Dendritic cell treated with granulocyte-macrophage colony-stimulating factor and Interleukin-4, amounts not matched to agents 40 ng/mL and 50 ng/mL, for 4 days (primary cell): ENCODE measurements around the gene SNX19.
"Not testable (repeated sequence)": the region's sequence is repeated elsewhere in the genome, so short reads cannot be mapped to it uniquely, and the experiment has no call there.

Source experiments
- H3K27ac Mint-ChIP-seq: one replicate; pipeline ENCODE4 v1.8.0; 2022; ENCODE audit warnings: mild to moderate bottlenecking, mixed read lengths
- H3K27me3 Mint-ChIP-seq: one replicate; pipeline ENCODE4 v1.8.0; 2022; ENCODE audit warnings: mild to moderate bottlenecking, mixed read lengths
- H3K36me3 Mint-ChIP-seq: one replicate; pipeline ENCODE4 v1.8.0; 2022; ENCODE audit warnings: low read depth, mixed read lengths
- H3K4me1 Mint-ChIP-seq: one replicate; pipeline ENCODE4 v1.8.0; 2022; ENCODE audit warnings: low read depth, mixed read lengths
- H3K4me3 Mint-ChIP-seq: one replicate; pipeline ENCODE4 v1.8.0; 2022; ENCODE audit warnings: mild to moderate bottlenecking, moderate library complexity, mixed read lengths
- H3K9me3 Mint-ChIP-seq: one replicate; pipeline ENCODE4 v1.8.0; 2022; ENCODE audit warnings: mixed read lengths
- intact Hi-C: fragments of 100-400 bp; cut with micrococcal nuclease; formaldehyde crosslinking; loops from one replicate; pipeline ENCODE4 v1.15.0; 2022

The SNX19 gene, protein sequence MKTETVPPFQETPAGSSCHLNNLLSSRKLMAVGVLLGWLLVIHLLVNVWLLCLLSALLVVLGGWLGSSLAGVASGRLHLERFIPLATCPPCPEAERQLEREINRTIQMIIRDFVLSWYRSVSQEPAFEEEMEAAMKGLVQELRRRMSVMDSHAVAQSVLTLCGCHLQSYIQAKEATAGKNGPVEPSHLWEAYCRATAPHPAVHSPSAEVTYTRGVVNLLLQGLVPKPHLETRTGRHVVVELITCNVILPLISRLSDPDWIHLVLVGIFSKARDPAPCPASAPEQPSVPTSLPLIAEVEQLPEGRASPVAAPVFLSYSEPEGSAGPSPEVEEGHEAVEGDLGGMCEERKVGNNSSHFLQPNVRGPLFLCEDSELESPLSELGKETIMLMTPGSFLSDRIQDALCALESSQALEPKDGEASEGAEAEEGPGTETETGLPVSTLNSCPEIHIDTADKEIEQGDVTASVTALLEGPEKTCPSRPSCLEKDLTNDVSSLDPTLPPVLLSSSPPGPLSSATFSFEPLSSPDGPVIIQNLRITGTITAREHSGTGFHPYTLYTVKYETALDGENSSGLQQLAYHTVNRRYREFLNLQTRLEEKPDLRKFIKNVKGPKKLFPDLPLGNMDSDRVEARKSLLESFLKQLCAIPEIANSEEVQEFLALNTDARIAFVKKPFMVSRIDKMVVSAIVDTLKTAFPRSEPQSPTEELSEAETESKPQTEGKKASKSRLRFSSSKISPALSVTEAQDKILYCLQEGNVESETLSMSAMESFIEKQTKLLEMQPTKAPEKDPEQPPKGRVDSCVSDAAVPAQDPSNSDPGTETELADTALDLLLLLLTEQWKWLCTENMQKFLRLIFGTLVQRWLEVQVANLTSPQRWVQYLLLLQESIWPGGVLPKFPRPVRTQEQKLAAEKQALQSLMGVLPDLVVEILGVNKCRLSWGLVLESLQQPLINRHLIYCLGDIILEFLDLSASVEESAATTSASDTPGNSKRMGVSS

DNA sequence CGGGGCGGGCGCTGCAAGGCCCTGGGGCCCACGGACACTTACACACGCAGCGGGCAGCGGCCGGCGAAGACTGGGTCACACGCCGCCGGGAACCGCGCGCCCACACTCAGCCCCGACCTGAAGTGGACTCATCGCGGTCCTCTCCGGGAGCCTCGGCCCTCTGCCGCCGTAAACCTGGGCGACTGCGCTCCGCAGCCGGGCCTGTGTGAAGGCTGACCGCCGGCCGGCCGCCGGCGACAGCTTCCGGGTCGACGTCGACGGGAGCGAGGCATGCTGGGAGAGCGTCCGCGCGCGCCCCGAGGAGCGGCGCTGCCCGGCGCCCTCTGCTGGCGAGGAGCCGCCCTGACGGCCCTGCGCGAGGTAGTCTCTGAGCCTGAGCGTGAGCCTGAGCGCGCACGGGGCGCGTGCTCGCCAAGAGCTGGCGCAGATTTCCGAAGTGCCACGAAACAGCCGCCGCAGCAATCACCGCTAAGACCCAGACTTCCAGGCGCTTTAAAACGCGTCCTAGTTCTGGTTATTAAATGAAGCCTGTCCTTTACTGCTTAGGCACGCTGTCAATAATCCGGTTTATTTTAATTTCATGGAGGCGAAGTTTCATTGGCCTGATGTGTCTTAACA, at the start of gene SNX19:
Gene SNX19 (minus strand): TSS at position 242 of the 618 bp plus-strand sequence. CDS start 540 bp downstream, outside the sequence.
- Mint-ChIP-seq H3K4me3 (peak within 1 kb of the TSS; percentile 77), H3K36me3 (peaks cover 47% of the 10 kb centered on the region), H3K27me3 (peaks cover 24% of the 10 kb centered on the region), H3K27ac (peak within 1 kb of the TSS; percentile 89), H3K4me1 (peaks cover 38% of the 10 kb centered on the region), H3K9me3 (peaks cover 10% of the 10 kb centered on the region)
- intact Hi-C loops, result loop anchor here (5.0 kb wide), 1 partner anchor 599 kb away; no protein-coding TSS in a partner anchor

DNA sequence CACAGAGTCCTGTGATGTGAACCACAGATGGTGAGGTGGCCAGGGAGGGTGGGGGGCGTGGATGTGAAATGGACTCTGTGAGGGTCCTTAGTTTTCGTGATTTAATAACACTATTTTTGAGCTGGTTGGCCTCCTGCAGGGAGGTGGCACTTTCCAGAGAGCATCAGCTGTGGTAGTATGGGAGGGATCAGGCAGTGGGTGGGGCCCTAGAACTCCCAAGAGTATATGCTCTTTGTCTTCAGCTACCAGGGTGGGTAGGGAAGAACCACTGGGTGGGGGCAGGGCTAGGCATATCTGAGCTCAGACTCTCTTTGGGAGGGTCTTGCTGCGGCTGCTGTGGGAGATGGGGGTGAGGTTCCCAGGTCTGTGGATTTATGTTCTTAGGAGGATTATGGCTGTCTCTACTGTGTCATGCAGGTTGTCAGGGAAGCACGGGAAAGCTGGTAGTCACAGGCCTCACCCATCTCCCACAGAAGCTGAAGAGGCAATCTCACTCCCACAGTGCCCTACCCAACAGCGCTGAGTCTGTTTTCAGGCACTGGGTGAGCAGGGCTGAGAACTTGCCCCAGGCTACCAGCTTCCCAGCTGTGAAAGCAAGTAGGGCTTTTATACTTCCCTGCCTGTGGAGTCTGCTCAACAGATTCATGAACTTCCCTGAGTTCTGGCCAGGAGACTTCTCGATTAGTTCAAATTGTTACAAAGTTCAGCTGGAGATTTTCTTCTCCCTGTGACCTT, 47.9 kb upstream of the SNX19 start:
- H3K27ac Mint-ChIP-seq, result no peak overlapping the region
- H3K27me3 Mint-ChIP-seq, result no peaks in the 10 kb centered on the region
- intact Hi-C loops, result no loop called here
- no peaks in the 10 kb centered on the region for H3K36me3 Mint-ChIP-seq
- H3K4me3 Mint-ChIP-seq, result no peak overlapping the region
- H3K4me1 Mint-ChIP-seq, result no peaks in the 10 kb centered on the region
- H3K9me3 Mint-ChIP-seq, result peaks cover 16% of the 10 kb centered on the region

DNA sequence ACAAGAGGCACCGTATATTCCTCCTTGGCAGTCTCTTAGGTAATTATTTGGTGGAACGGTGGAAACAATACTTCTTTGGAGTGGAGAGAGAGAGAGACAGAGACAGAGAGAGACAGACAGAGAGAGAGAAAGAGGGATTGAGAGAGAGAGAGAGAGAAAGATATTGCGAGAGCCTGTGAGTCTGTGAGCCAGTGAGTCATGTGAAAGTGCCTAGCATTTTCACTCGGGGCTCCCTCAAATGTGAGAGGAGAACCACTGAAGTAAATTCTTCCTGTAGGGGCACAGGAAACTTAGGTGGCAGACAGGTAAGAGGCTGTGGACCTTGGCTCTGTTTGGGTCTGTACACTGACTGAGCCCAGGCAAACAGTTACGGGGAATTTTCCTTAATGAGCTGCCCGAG, 31.6 kb upstream of the SNX19 start:
- H3K27ac Mint-ChIP-seq, result no peak overlapping the region

GRCh38 chr11:130947481-130947880, 31.2 kb upstream of the SNX19 start:
- Mint-ChIP-seq H3K27ac (no peak overlapping the region), H3K4me1 (no peaks in the 10 kb centered on the region), H3K36me3 (no peaks in the 10 kb centered on the region), H3K4me3 (no peak overlapping the region), H3K9me3 (no peaks in the 10 kb centered on the region), H3K27me3 (no peaks in the 10 kb centered on the region)
- intact Hi-C loops, result no loop called here

More for the DNA sequence above, 31.6 kb upstream of the SNX19 start:
- intact Hi-C loops, result no loop called here
- Mint-ChIP-seq H3K36me3 (no peaks in the 10 kb centered on the region), H3K27me3 (no peaks in the 10 kb centered on the region), H3K4me1 (no peaks in the 10 kb centered on the region), H3K4me3 (no peak overlapping the region), H3K9me3 (no peaks in the 10 kb centered on the region)

GRCh38 chr11:130947058-130947457, 30.8 kb upstream of the SNX19 start:
- Mint-ChIP-seq H3K27ac (no peak overlapping the region), H3K36me3 (no peaks in the 10 kb centered on the region), H3K27me3 (no peaks in the 10 kb centered on the region), H3K4me3 (no peak overlapping the region), H3K9me3 (no peaks in the 10 kb centered on the region), H3K4me1 (no peaks in the 10 kb centered on the region)
- intact Hi-C loops, result no loop called here

DNA sequence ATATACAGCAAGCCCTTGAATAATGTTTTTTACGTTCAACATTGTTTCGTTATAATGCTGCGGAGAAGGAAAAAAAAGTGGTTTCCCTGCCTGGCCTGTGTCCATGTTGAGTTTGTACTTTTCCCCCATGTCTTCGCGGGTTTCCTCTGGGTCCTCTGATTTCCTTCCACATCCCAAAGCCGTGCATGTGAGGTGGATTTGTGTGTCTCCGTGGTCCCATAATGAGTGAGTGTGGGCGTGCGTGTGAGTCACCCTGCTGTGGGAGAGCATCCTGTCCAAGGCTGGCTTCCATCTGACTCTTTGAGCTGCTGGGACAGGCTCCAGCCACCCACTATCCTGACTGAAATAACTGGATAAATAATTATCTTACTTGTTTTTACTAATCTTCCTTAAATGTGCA, 29.6 kb upstream of the SNX19 start:
- no peaks in the 10 kb centered on the region for H3K27me3 Mint-ChIP-seq
- no peaks in the 10 kb centered on the region for H3K4me1 Mint-ChIP-seq
- H3K27ac Mint-ChIP-seq, result no peak overlapping the region
- H3K4me3 Mint-ChIP-seq, result no peak overlapping the region
- H3K9me3 Mint-ChIP-seq, result no peaks in the 10 kb centered on the region
- intact Hi-C loops, result no loop called here
- no peaks in the 10 kb centered on the region for H3K36me3 Mint-ChIP-seq

- Mint-ChIP-seq H3K4me1 (no peaks in the 10 kb centered on the region), H3K9me3 (no peaks in the 10 kb centered on the region), H3K27me3 (peaks cover 2% of the 10 kb centered on the region), H3K27ac (no peak overlapping the region), H3K4me3 (no peak overlapping the region), H3K36me3 (no peaks in the 10 kb centered on the region)
- intact Hi-C loops, result no loop called here
Measured at GRCh38 chr11:130940706-130941105, 24.4 kb upstream of the SNX19 start.

- Mint-ChIP-seq H3K4me1 (no peaks in the 10 kb centered on the region), H3K27ac (no peak overlapping the region), H3K9me3 (no peaks in the 10 kb centered on the region), H3K36me3 (no peaks in the 10 kb centered on the region), H3K27me3 (peaks cover 2% of the 10 kb centered on the region), H3K4me3 (no peak overlapping the region)
- intact Hi-C loops, result no loop called here
Measured at GRCh38 chr11:130937051-130937450, 20.8 kb upstream of the SNX19 start.

- Mint-ChIP-seq H3K4me3 (no peak overlapping the region), H3K36me3 (no peaks in the 10 kb centered on the region), H3K27me3 (peaks cover 3% of the 10 kb centered on the region), H3K4me1 (no peaks in the 10 kb centered on the region), H3K27ac (no peak overlapping the region), H3K9me3 (no peaks in the 10 kb centered on the region)
- intact Hi-C loops, result no loop called here
Measured at GRCh38 chr11:130932086-130932712, 15.9 kb upstream of the SNX19 start.

DNA sequence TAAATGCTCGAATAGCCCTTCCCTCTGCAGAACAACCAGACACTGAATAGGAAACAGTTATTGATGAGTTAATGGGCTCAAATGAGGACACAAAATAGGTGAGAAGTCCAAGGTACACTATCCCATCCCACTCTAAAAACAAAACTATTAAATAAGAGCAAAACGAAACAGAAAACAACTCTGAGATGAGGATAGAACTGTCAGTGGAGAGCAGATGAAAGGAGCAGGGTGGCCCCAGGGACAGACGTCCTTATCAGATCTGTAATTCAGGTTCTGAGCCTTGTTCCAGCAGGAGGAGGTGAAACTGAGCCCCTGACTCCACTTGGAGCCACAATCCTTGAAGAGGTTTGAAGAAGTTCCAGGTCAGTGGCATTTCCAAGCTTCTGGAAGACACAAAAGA, 8.5 kb upstream of the SNX19 start:
- no peaks in the 10 kb centered on the region for H3K9me3 Mint-ChIP-seq
- no peak overlapping the region for H3K4me3 Mint-ChIP-seq
- H3K27ac Mint-ChIP-seq, result no peak overlapping the region
- peaks cover 10% of the 10 kb centered on the region for H3K27me3 Mint-ChIP-seq
- no peaks in the 10 kb centered on the region for H3K36me3 Mint-ChIP-seq
- H3K4me1 Mint-ChIP-seq, result peaks cover 5% of the 10 kb centered on the region
- intact Hi-C loops, result no loop called here

- H3K4me3 Mint-ChIP-seq, H3K9me3 Mint-ChIP-seq, H3K27ac Mint-ChIP-seq, H3K36me3 Mint-ChIP-seq, intact Hi-C loops, H3K4me1 Mint-ChIP-seq: not testable (repeated sequence)
- H3K27me3 Mint-ChIP-seq, result peaks cover 30% of the 10 kb centered on the region
Measured at GRCh38 chr11:130920612-130921011, 4.3 kb upstream of the SNX19 start.

DNA sequence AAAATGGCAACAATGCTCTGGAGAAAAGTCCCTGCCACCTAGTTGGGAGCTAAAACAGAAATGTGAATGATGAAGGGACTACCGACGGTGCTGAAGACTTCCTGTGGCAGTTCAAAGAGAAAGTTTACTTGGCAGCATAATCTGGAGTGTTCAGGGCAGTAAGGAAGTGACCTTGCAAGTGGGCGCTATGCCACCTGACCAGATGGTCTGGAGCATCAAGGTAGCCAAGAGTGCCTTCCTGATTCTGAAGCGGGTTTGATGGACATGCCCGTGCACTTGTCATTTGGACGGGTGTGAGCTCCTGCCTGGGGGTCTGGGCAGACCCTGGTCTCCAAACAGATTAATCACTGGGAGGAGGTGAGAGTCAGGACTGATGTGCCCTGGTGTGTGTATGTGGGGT, 1.8 kb upstream of the SNX19 start:
- Mint-ChIP-seq H3K36me3 (peaks cover 30% of the 10 kb centered on the region), H3K4me1 (peaks cover 23% of the 10 kb centered on the region), H3K9me3 (peaks cover 10% of the 10 kb centered on the region), H3K4me3 (no peak overlapping the region), H3K27me3 (peaks cover 30% of the 10 kb centered on the region), H3K27ac (no peak overlapping the region)
- intact Hi-C loops, result loop anchor here (5.0 kb wide), 1 partner anchor 601 kb away; no protein-coding TSS in a partner anchor

DNA sequence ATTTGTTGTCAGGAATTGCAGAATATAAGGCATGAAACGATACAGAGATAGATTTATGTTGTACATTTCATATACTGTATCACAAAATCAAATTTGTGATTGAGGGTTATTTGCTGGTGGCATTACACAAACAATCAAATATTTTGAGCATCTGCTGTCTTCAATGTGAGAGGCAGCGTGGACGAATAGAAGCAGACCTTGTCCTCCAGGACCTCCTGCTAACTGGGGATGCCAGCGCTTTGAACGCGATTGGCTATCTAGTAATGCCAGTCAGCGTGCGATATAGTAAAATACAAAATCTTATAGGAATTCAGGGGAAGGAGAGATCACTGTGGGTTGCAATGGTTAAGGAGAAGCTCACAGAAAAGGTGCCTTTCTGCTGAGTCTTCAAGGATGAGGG, 631 bp upstream of the SNX19 start:
- peaks cover 10% of the 10 kb centered on the region for H3K9me3 Mint-ChIP-seq
- H3K27me3 Mint-ChIP-seq, result peaks cover 28% of the 10 kb centered on the region
- H3K4me1 Mint-ChIP-seq, result peaks cover 33% of the 10 kb centered on the region
- H3K27ac Mint-ChIP-seq, result peak overlapping the region; percentile 89
- intact Hi-C loops, result loop anchor here (5.0 kb wide), 1 partner anchor 600 kb away; no protein-coding TSS in a partner anchor
- peak overlapping the region; percentile 77 for H3K4me3 Mint-ChIP-seq
- H3K36me3 Mint-ChIP-seq, result peaks cover 41% of the 10 kb centered on the region
